T-helper 1 cell treated with Interleukin-12 subunit alpha and Interleukin-12 subunit beta and Interleukin-4 antibody, amounts not matched to agents 30 ng/mL and 1 ng/mL, for 36 hours (primary cell): ENCODE data around the gene GSE1. TPM values are rescaled to one million over a fixed set of nuclear protein-coding genes. Genes with fewer than 3 reads are reported as not detected.

ENCODE experiments used
- intact Hi-C: fragments of 100-400 bp; cut with micrococcal nuclease; formaldehyde crosslinking; loops from one replicate; pipeline ENCODE4 v1.15.1; 2024
- total RNA-seq: library from RNA; stranded (reverse); gene quantifications from 2 replicates; pipeline ENCODE4 v1.2.3, GENCODE V29; 2022

GSE1 gene
- total RNA-seq, 1 donor from 2014 or later = 30.2 TPM

DNA sequence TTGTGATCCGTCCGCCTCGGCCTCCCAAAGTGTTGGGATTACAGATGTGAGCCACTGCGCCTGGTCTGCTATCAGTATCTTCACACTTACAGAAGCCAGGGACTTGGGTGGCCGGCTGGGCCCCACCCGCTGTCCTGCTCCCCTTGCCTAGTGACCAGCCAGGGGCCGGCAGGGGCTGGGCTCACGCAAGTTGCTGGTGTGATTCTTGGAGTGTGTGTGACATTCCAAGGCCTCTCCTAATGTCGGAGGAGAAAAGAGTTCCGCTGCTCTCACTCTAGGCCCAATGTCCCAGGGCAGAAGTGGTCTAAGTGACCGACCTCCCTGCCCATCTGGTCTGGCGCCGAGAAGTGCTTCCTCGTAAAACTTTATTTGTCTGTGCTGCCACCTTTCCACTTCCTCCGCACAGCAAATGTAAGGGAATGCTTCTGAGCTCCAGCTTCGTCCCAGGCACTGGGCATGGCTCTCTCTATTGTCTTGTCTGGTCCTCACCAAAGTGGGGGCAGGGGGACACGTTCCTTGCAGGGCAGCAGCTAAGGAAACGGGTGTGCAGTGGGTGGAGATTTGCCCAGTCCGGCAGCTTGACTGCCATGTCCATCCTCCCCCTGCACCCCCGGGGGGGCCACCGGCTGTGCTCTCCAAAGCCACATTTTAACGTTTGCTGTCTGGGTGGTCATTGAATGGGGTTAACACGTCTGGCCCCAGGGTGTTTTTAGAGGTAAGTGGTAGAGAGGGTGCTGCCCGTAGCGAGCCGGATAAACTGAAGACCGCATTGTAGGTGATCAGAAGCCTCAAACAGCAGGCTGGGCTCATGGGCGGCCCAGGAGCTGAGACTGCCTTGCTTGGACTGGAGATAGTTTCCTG, 7.8 kb upstream of the GSE1 start:
- intact Hi-C loops = no loop called here

DNA sequence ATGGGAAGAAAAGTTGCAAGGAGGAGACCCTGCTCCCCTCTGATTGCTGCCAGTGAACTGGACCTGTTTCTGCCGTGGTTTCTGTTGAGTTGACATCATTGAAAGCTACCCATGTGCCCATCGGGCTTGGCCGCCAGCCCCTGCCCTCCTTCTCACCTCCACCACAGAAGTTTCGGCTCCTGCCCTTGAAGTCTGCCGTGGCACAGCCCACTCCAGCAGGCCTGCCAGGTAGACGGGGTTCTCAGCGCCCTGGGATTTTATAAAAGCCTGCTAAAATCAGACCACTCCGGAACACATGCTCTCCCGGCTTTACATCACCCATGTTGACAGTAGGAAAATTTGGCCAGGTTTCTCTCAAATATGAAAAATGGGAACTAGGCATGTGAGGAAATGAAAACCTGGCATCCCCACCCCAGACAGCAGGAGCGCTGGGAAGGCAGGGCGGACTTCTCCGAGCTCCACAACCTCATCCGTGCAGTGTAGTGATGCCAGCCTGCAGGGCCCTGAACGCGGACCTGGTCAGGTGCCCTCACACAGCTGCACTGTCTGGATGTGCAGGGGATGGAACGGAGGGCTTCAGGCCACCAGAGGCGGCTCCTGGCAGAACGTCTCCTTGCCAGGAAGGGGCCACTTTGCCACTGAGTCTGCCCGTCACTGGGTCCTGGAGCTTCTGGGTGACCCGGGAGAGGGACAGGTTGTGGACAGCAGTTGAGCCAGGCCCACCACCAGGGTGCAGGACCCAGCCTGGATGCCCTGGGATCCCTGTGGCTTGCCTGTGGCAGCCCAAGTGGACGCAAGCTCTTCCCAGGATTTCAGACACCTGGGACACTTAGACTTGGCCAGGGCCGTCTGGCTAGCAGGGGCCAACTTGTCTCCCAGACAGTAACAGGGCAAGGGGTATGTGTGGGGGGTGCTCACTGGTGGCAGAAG, 6.9 kb upstream of the GSE1 start:
- intact Hi-C loops = no loop called here

DNA sequence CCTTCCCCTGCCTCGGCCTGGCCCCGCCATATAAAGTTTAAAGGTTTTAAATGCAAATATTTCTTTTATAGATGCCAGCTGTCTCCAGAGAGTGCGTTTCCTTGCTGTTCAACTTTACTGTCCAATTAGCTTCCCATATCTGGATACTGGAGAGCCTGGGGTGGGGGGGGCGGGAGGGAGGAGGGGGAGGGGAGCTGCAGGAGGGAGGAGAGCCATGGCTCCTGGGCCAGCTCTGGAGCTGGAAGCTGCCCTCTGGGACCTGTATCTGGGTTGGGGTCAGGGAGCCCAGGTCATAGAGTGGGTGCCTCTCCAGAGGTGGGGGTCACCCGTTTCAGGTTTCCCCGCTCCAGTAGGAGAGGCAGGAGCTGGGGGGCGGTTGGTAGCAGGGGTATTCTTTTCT, 6.2 kb upstream of the GSE1 start:
- intact Hi-C loops = no loop called here

DNA sequence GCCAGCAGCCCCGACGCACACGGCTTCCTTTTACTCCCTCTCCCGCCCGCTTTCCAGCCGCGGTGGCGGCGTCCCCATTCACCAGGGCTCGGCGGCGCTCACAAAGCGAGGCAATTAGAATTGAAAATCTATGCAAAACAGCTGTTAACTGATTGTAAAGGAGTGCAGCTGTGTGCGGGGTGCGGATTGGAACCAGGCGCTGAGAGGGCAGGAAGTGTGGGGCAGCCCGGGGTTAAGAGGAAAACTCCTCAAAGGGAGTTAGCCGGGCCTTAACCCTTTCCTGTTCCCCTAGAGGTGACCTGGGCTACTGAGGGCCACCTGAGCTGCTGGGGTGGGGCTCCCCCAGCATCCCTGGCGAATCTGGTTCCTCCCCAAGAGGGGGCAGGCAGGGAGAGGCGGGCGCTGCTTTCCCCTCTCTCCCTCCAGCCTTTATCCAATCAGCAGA, 5.8 kb upstream of the GSE1 start:
- intact Hi-C loops = no loop called here

DNA sequence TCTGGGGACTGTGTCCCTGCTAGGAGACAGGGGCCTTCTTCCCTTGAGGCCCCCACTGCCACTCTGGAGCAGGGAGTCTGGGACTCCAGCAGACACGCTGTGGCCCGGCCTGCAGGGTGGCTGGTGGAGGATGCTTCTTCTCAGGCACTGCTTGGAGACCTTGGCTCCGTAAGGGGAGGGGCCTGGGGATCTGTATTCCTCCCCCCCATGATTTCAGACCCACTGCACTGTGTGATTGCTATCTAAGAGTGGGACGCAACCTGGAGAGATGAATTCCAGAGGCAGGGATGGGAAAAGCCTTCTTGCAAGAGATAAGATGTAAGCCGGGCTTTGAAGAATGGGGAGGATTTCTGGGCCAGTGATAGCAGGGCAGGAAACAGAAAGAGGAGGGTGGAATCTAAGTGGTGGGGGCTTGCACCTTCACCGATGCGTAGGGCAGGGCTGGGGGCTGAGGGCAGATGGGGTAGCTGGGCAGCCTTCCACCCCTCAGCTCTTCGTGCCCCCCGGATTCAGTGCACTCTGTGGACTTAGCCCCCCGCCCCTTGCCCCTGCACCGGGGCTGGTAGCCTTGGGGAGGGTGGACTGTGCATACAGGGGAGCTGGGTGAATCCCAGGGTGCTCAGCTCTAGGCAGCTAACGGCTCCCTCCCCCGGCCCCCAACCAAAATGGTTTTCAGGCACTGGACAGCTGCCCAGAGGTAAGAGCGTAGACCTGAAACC, 5.2 kb upstream of the GSE1 start:
- intact Hi-C loops = no loop called here

DNA sequence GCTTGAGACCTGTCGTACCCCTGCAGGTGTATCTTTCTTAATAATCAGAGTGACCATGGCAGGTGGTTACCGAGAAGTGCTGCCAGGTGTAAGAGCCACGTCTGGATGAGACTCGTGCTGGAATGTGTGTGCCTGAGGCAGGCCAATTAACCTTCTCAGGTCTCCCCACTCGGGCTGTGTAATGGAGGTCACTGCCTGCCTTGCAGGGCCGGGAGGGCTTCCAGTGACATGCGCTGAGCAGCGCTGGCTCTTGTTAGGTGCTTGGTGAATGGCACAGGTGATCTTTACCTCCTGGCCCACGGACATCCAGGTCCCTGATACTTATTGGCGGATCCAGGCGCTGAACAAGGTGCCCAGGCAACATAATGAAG, 4.6 kb upstream of the GSE1 start:
- intact Hi-C loops = no loop called here

DNA sequence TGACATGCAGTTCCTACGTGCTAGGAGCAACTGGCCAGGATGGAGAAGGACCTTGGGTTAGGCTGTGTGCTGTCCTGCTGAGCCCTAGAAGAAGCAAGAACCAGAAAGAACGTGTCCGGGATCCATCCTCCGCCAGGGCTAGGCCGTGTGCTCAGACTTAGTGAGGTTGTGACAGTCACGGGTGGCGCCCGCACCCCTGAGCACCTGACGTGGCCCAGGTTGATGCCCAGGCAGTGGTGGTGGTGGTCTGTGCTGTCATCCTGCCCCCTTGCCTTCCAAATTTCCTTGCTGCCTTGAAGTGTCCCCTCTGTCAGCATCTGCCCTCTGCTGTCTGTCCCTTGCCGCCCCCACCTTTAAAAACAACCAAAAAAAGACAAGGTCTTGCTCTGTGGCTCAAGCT, 4.2 kb upstream of the GSE1 start:
- intact Hi-C loops = no loop called here

DNA sequence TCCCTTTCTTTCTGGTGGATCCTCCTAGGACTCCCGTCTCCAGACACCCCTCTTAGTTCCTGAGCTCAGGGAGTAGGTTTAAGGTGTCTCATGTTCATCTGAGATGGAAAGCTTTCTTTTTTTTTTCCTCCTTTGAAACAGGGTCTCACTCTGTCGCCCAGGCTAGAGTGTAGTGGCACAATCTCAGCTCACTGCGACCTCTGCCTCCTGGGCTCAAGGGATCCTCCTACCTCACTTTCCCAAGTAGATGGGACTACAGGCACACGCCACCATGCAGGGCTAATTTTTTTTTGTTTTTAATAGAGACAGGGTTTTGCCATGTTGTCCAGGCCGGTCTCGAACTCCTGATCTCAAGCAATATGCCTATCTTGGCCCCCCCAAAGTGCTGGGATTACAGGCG, 3.6 kb upstream of the GSE1 start:
- intact Hi-C loops = no loop called here

DNA sequence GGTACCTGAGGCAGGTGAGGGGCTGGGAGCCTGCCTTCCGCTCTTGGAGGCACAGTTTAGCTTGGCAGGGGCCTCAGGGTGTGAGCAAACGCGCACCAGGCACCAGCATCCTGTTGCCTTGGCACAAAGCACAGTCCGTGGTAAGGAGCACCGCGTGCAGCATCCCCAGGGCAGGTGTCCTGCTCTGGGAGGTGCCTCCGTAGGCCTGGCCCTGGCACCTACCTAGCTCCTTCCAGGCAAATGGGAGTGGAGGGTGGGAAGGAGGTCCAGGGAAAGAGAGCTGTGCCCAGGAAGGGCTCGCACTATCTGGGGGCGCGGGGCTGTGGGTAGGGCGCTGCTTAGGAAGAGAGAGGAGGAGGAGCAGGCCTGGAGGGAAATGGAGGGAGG, 3.1 kb upstream of the GSE1 start:
- intact Hi-C loops = loop anchor here (1.0 kb wide), 5 partner anchors 54 to 217 kb away; no protein-coding TSS in a partner anchor

DNA sequence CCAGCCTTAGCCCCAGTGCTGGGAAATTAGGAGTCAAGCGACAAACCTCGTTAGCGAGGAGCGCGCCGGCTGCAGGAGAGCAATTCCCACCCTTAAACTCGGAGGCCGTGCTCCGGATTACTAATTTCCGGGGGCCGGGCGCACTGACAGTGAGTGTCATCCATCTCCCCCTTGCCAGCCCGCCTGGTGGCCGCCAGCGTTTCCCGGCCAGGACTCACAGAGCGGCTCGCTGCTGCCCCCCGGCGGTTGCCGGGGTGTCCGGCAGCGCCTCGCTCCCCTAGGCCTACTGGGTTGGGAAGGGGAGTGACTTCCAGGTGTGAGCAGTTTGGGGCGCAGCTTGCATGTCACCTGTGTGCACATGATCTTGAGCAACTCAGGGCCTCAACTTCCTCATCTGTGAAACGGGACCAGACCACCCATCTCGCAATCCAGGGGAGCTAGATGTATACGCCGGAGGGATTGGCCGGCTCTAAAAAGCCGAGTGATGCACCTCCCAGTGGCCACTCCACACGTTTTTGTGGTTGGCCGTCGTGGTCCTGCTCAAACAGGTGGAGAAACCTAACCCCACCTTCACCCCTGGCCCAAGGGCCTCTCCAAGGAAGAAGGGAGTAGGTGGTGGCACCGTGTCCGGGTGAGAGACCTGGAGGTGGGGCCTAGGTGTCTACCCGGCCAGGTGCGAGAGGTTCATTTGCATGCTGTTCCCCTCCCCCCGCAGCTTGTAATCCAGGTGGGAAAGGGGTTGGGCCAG, 2.5 kb upstream of the GSE1 start:
- intact Hi-C loops = loop anchor here (1.0 kb wide), 5 partner anchors 54 to 217 kb away; no protein-coding TSS in a partner anchor

DNA sequence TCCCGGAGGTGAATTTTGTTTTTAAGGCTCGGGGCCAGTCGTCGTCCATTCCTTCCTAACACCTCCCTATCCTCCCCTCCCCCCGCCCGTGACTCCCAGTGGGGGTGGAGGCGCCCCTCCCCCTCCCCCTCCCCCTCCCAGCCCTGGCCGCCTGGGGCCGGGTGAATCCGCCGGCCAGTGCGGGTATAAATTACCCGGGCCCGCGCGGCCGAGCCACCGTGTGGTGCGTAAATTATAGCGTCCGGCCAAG, 2.0 kb upstream of the GSE1 start:
- intact Hi-C loops = no loop called here

DNA sequence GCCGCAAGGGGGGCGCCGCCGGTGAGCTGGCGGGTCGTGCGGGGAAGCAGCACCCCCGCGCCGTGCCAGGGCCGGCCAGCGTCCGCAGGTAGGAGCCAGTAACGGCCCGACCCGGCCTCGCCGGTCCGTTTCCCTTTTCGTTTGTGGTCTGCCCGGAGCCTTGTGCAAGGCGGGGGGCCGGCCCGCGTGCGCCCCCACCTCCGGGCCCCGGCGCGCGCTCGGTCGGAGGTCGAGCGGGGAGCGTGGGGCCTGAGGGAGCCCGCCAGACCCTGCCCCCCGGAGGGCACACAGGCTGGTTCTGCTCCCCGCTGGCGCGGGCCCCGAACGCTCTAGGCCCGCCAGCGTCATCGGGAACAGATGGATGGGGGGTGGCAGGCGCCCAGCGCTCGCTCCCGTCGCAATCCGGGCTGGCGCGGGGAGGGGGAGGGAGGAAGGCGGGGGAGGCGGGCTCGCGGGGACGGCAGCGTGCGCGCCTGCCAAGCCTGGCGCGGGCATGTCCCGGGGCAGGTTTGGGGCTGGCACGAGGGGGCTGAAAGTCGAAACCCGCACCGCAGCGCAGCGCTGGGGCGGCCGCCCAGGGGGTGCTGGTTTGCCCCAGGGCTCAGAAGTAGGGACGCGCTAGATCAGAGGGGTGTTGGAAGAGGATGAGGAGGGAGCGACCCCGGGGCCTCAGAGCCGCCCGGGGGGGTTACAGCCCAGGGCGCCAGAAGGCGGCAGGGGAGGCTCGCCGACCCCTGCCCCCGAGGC, 1.5 kb upstream of the GSE1 start:
- intact Hi-C loops = loop anchor here (2.0 kb wide), 1 partner anchor 305 kb away; no protein-coding TSS in a partner anchor

DNA sequence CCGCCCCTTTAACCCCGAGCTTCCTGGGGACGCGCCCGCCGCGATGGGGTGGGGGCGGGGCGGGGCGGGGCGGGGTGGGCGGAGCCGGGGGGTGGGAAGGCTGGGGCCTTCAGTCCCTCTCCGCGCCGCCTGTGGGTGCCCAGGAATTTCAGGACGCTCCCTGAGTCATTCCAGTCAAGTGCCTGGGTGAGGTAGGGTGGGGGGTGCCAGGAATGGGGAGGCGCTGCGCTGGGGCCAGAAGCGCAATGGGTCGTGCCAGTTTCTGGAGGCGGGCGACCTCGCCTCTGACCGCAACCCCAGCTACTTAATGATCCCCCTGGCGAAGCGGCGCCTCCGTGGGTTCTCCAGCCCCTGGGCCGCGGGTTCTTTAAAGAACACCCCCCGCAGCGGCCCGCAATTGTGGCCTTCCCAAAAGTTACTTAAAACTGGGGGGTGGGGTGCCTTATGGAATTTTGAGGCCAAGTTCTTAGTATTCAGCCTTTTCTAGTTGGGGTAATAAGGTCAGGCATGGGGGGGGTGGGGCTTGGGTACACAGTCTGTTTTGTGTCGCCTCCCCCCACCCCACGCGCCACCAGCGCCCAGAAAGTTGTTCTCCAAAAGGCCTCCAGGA, 826 bp upstream of the GSE1 start:
- intact Hi-C loops = loop anchor here (2.0 kb wide), 1 partner anchor 305 kb away; no protein-coding TSS in a partner anchor

DNA sequence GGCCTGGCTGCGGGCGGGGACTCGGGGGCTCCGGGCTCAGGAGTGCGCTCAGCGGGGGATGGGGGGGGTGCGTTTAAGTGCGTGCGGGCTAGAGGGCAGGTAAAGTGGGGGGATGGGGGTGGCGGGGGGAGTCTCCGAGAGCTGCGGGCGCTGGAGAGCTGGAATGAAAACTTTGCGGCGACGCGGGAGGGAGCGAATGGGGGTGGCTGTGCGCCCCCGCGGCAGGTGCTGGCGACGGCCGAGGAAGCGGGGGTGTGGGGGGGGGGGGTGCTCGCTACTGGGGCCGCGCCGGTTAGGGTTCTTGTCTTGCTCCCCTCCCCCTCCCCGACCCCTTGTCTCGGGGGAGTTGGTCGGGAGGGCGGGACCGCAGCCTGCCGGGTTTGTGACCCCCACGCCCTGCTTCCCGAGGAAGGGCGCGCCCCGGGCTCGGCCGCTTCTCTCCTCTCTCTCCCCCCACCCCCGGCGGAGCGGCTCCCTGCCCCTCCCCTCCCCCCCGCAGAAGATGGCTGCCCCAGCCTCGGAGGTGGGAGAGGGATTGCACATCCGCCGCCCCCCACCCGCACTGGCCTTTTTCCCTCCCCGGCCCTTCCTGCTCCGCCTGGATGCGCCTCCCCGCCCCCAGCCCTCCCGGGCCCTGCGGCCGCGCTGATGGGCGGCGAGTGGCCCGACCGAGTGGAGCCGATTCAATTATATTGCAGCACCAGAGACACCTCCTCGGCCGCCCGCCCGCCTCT, 649 bp downstream of the GSE1 start:
- intact Hi-C loops = loop anchor here (1.0 to 2.0 kb wide), 2 partner anchors 75 to 307 kb away; partner anchors contain the start of gene GINS2

DNA sequence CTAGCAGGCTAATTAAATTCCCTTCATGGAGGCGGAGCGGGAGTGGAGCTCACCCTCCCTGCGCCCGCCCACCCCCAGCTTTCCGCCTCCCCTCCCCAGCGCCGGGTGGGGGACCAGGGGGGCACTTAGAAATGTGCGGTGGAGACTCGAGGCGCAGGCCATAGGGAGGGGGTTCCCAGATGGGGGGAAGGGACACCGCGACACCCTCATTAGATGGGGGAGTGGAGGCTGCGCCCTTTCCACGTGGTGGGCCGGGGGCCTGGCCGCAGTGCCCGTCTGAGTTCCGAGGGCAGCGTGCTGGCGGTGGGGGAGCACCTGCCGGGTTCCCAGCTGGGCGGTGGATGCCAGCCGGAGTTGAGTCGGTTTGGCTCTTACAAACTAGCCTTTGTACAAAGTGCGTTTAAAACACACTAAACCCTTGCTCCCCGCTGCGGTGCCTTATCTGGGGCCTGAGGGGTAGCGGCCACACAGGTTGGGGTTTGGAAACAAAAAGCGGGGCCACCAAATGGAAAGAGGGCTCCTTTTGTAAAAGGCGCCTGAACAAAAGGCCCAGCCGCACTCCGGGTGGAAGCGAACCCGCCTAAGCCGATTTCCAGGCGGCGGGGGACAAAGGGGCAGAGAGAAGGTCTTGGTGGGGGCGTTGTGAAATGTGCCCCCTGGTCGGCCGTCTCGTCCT, 1.4 kb downstream of the GSE1 start:
- intact Hi-C loops = no loop called here

DNA sequence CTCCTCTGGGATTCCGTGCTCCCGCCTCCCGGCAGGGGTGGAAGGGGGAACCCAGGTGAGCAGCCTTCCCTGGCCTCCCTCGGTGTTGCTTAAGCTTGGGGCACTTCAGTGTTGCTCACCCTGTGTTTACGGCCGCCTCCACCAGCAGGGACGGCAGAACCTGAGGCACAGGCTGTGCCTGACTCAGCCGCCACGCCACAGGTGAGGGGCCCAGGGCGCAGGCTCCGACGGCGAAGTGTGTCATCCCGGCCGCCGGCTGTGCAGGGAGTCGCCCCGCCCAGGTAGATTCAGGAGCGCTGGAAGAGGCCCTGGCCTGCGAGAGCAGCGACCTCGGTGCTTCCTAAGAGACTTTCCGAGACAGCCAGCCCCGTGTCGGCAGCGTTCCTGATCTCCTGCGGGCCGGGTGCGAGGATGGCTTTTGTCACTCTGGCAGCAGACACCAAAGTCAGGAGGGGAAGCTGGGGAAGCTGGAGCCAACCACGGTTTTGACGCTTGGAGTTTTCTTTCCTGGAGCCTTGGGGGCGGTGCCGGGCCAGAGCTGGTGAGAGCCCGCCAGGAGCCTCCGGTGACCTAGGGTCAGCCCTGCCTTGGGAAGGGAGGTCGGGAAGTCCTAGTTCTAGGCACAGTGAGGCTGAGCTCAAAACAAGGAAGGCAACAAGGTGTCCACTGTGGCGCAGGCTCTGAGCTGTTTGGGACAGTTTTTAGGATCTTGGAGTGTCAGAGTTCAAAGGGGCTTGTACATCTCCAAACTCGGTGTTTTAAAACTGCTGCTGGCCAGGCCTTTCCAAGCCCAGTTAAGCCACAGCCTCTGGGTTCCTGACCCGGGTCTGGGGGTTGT, 2.1 kb downstream of the GSE1 start:
- intact Hi-C loops = no loop called here

DNA sequence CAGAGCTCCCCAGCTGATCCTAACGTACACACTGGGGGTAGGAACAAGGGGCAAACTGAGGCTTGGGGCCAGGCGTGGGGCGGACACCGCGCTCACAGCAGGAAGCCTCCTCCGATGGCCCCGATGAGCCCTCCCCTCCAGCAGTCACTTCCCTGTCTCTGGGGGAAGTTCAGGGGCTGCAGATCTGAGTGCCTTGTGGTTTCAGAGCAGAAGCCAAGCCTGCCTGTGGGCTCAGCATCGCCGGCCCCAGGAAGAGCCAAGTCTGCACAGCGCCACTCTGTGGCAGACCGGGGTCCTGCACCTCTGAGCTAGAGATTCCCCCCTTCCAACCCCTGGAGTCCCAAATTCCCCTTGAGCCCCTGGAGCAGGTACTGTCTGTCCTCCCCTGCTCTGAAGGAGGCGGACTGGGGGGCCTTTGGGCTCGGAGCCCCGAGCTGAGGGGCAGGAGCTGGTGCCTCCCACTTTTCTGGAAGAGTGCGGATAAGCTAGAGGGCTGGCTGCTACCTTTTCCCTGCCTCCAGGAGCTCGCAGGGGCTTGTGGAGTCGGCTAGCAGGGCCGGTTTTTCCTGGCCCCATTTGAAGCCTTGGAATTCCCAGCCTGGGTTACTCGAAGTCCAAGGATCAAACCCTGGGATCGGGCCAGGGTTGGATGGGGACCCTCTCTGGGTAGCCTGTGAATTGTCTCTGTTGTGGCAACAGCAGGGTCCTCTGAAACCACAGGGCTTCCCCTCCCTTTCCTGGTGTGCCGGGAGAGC, 2.9 kb downstream of the GSE1 start:
- intact Hi-C loops = loop anchor here (1.0 kb wide), 1 partner anchor 62 kb away; no protein-coding TSS in a partner anchor
